Type B pancreatic cell (in vitro differentiated cells): ENCODE results near the gene ZMYND8. TPM values are rescaled to one million over a fixed set of nuclear protein-coding genes. Genes with fewer than 3 reads are reported as not detected.

Experiments
- DNase-seq: peaks from one replicate; pipeline ENCODE4 v3.0.0; 2021; ENCODE audit warnings: mixed read lengths; ENCODE audit not compliant: unreplicated experiment; ENCODE audit errors: extremely low spot score
- H3K27ac Mint-ChIP-seq: 2 replicates; pipeline ENCODE4 v1.8.0; 2021; ENCODE audit warnings: mild to moderate bottlenecking, mixed read lengths
- H3K27me3 Mint-ChIP-seq: 2 replicates; pipeline ENCODE4 v1.8.0; 2021; ENCODE audit warnings: mixed read lengths
- H3K36me3 Mint-ChIP-seq: 2 replicates; pipeline ENCODE4 v1.8.0; 2021; ENCODE audit warnings: mixed read lengths
- H3K4me1 Mint-ChIP-seq: one replicate; pipeline ENCODE4 v1.8.0; 2021; ENCODE audit warnings: mixed read lengths; ENCODE audit not compliant: unreplicated experiment
- H3K4me3 Mint-ChIP-seq: 2 replicates; pipeline ENCODE4 v1.8.0; 2021; ENCODE audit warnings: mild to moderate bottlenecking, mixed read lengths
- H3K9me3 Mint-ChIP-seq: 2 replicates; pipeline ENCODE4 v1.8.0; 2021; ENCODE audit warnings: mixed read lengths
- CTCF ChIP-seq: fragments of 200-600 bp; sonication (generic); conservative IDR thresholded peaks from 2 replicates; pipeline ENCODE4 v1.5.0; 2021; ENCODE audit warnings: antibody characterized with exemption, mild to moderate bottlenecking
- total RNA-seq: library from RNA; stranded (reverse); gene quantifications from 2 replicates; pipeline ENCODE4 v1.2.1, GENCODE V29; 2021; ENCODE audit warnings: low replicate concordance

Gene ZMYND8
- total RNA-seq, 1 donor from 2014 or later, result 58.9 TPM

GRCh38 chr20:47306095-47306494, 50.4 kb downstream of the ZMYND8 start:
- peaks cover 9% of the 10 kb centered on the region for H3K4me1 Mint-ChIP-seq
- no peaks in the 10 kb centered on the region for H3K9me3 Mint-ChIP-seq
- DNase-seq, result no peak
- no peak overlapping the region for H3K4me3 Mint-ChIP-seq
- H3K27me3 Mint-ChIP-seq, result no peaks in the 10 kb centered on the region
- no peak for TF ChIP-seq CTCF
- H3K27ac Mint-ChIP-seq, result no peak overlapping the region
- peaks cover 36% of the 10 kb centered on the region for H3K36me3 Mint-ChIP-seq

DNA sequence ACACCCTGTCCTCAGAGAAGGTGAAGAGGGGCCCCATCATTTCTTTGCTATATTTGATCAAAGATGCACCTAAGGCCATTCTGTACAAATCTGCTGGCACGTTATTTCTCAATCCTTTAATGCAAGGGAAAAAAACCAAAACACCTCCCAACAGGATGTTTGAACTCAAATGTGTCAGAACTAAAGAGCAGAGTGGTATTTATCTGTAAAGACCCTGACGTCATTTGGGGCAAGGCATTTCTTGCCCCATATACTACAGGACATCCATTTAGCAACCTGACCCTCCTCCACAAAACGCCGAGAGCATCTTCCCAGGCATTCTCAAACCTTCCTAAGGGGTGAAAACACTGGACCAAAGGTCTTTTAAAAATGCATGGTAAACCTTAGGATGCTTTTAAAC, 50.8 kb downstream of the ZMYND8 start:
- H3K4me3 Mint-ChIP-seq, result no peak overlapping the region
- H3K36me3 Mint-ChIP-seq, result peaks cover 32% of the 10 kb centered on the region
- no peaks in the 10 kb centered on the region for H3K27me3 Mint-ChIP-seq
- no peaks in the 10 kb centered on the region for H3K9me3 Mint-ChIP-seq
- TF ChIP-seq CTCF, result no peak
- peaks cover 4% of the 10 kb centered on the region for H3K4me1 Mint-ChIP-seq
- H3K27ac Mint-ChIP-seq, result no peak overlapping the region
- no peak for DNase-seq

DNA sequence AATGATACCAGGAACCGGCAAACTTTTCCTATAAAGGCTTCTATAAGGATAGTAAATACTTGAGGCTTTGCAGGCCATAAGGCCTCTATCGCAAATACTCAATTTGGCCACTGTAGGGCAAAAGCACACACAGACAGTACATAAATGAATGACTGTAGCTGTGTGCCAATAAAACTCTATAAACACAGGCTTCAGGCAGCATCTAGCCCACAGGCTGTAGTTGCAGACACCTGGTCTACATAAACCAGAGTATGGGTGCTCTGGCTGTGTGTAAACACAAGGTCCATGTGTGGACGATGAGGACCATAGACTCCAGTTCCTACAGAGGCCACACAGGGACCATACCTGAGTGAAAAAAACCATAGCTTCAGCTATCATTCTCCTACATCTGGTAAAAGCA, 52.2 kb downstream of the ZMYND8 start:
- no peaks in the 10 kb centered on the region for H3K27me3 Mint-ChIP-seq
- TF ChIP-seq CTCF, result no peak
- peaks cover 39% of the 10 kb centered on the region for H3K36me3 Mint-ChIP-seq
- no peak overlapping the region for H3K4me3 Mint-ChIP-seq
- DNase-seq, result no peak
- H3K4me1 Mint-ChIP-seq, result peaks cover 4% of the 10 kb centered on the region
- H3K9me3 Mint-ChIP-seq, result no peaks in the 10 kb centered on the region
- H3K27ac Mint-ChIP-seq, result peak overlapping the region; percentile 62

GRCh38 chr20:47303736-47304135, 52.8 kb downstream of the ZMYND8 start:
- peak overlapping the region; percentile 62 for H3K27ac Mint-ChIP-seq
- no peak for TF ChIP-seq CTCF
- peaks cover 4% of the 10 kb centered on the region for H3K4me1 Mint-ChIP-seq
- H3K36me3 Mint-ChIP-seq, result peaks cover 37% of the 10 kb centered on the region
- H3K9me3 Mint-ChIP-seq, result no peaks in the 10 kb centered on the region
- H3K4me3 Mint-ChIP-seq, result no peak overlapping the region
- no peaks in the 10 kb centered on the region for H3K27me3 Mint-ChIP-seq
- DNase-seq, result no peak

DNA sequence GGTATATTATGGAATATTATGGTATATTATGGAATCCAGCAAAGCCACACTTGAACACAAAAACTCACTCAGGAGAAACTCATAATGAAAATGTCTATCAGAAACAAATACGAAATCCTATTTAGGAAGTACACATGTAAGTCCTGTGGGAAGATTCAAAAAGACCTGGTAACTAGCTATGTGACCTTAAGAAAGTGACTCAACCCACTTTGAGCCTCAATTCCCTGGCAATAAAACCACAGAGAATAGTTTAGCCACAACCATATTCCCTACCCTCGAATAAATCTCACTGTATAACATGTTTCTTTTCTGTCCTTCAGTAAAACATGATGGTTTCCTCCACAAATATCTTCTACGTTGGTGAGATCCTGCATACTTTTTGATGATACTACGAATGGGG, 56.4 kb downstream of the ZMYND8 start:
- no peak for TF ChIP-seq CTCF
- H3K4me1 Mint-ChIP-seq, result no peaks in the 10 kb centered on the region
- H3K9me3 Mint-ChIP-seq, result no peaks in the 10 kb centered on the region
- no peak overlapping the region for H3K4me3 Mint-ChIP-seq
- H3K27me3 Mint-ChIP-seq, result no peaks in the 10 kb centered on the region
- no peak for DNase-seq
- H3K36me3 Mint-ChIP-seq, result peaks cover 41% of the 10 kb centered on the region
- no peak overlapping the region for H3K27ac Mint-ChIP-seq

DNA sequence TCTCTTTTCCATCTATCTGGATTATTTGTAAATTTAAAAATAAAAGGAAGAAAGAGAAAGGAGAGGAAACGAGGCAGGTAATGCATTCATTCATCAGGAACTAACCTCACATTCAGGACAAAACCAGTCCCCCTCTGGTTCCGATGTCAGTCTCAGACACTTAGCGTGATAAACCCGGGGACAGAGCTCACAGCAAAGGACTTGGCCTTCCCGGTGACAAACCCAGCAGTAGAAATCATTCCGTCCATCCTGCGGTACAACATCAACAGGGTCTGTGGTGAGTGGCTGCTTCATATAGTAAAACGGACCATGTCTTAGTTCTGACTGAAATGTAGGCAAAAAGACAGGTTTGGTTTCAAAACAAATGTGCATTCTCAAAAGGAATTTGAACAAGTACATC, 57.9 kb downstream of the ZMYND8 start:
- no peak for TF ChIP-seq CTCF
- Mint-ChIP-seq H3K4me1 (no peaks in the 10 kb centered on the region), H3K27me3 (no peaks in the 10 kb centered on the region), H3K36me3 (peaks cover 52% of the 10 kb centered on the region), H3K4me3 (no peak overlapping the region), H3K27ac (no peak overlapping the region), H3K9me3 (no peaks in the 10 kb centered on the region)
- DNase-seq, result no peak
